ENCODE data around the gene SYNE2.

SYNE2 gene

DNA sequence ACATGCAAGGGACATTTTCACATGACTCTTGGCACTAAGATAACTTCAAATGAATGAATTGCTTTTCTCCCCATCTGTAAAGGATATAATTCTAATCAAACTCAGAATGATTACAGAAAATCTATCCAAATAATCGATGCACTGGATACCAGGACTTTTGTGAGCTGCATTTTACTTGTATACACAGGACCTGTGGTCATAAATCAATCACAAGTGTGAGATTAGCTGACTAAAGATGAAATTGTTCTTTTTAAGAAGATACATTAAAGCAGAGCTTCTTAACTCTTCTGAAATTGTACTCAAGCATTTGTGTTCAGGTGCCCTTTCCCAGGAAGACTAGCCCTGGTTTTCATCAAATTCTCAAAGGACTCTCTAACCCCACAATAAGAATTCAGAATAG, 375.1 kb downstream of the SYNE2 start:
- Histone ChIP-seq H3K9me3 (ENCODE audit: control insufficient read depth, low read length) (no peaks in the 10 kb centered on the region), H3K4me3 (ENCODE audit: low read length) (no peak overlapping the region), H3K36me3 (ENCODE audit: control insufficient read depth, insufficient read depth, low read length) (peaks cover 8% of the 10 kb centered on the region), H3K27me3 (ENCODE audit: control insufficient read depth, insufficient read depth, low read length) (no peaks in the 10 kb centered on the region), H3K4me1 (ENCODE audit: control insufficient read depth, insufficient read depth, low read length) (no peaks in the 10 kb centered on the region), H3K9ac (ENCODE audit: low read length) (no peak overlapping the region)

DNA sequence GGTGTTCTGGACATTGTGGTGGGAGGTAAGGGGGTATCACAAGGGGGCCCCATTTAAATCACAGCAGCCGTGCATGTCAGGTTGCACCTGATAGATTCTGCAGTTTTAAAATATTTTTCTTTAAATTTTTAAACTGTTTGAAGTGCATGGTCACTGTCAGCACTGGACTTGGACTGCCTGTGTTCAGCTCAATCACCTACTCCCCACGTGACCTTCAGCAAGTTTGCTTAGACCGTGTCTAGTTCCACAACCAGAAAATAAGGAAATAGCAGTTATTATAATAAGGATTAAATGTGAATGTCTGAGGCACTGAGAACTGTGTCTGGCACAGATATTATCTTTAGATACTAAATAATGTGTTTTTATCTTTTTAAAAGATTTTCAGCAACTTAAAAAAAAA, 376.7 kb downstream of the SYNE2 start:
- H3K27me3 ChIP-seq (ENCODE audit: control insufficient read depth, insufficient read depth, low read length): no peaks in the 10 kb centered on the region
- no peak overlapping the region for H3K4me3 ChIP-seq (ENCODE audit: low read length)
- no peaks in the 10 kb centered on the region for H3K9me3 ChIP-seq (ENCODE audit: control insufficient read depth, low read length)
- no peaks in the 10 kb centered on the region for H3K4me1 ChIP-seq (ENCODE audit: control insufficient read depth, insufficient read depth, low read length)
- H3K9ac ChIP-seq (ENCODE audit: low read length): no peak overlapping the region
- no peaks in the 10 kb centered on the region for H3K36me3 ChIP-seq (ENCODE audit: control insufficient read depth, insufficient read depth, low read length)

DNA sequence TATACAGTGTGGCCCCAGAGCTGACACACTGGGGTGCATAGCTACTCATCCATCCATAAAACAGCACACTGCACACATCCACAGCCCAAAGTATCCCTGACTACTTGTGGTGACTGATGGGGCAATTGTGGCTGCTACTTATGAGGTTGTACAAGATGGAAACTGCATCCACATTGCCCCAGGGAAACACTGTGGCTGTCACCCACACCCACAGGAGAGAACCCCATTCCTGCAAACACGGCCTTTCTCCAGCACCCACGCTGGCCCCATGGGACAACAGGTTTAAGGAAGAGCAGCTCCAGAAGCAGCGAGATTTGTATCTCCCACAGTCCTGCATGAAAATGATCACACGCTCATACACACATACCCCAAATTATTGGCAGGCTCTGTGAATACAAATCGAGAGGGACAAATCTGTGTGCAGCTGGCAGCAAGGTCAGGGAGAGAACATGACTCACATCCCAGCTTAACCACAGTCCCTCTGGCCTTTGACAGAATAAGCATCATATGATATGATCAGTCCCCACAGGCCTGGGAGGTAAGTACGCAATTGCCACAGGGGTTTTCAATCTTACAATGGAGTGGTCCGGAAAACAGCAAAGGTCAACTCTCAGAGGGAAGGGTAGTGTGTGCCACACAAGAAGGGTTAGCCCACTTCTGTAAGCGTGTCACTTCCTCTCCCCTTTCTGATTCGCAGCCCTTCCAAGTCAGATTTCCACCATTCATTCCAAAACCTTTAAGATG, 379.5 kb downstream of the SYNE2 start:
- no peaks in the 10 kb centered on the region for H3K9me3 ChIP-seq (ENCODE audit: control insufficient read depth, low read length)
- no peaks in the 10 kb centered on the region for H3K4me1 ChIP-seq (ENCODE audit: control insufficient read depth, insufficient read depth, low read length)
- no peaks in the 10 kb centered on the region for H3K36me3 ChIP-seq (ENCODE audit: control insufficient read depth, insufficient read depth, low read length)
- no peaks in the 10 kb centered on the region for H3K27me3 ChIP-seq (ENCODE audit: control insufficient read depth, insufficient read depth, low read length)
- H3K4me3 ChIP-seq (ENCODE audit: low read length): no peak overlapping the region
- no peak overlapping the region for H3K9ac ChIP-seq (ENCODE audit: low read length)

DNA sequence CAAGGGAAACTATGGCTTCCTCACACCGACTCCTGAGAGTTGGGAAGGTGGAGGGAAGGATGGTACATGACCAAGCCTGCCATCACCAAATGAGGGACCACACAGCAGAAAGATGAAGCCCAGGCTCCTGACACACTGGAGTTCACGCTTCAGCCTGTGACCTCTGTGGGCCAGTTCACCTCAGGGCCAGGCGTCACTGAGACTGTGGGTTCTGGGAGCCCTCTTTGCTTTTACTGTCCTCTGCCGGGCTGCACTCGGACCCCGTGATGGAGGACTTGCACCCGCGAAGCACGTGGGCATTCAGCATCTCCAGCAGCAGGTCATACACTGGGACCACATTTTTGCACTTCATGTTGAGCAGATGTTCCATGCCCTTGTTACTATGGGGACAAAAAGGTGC, 380.1 kb downstream of the SYNE2 start:
- H3K36me3 ChIP-seq (ENCODE audit: control insufficient read depth, insufficient read depth, low read length): no peaks in the 10 kb centered on the region
- no peaks in the 10 kb centered on the region for H3K9me3 ChIP-seq (ENCODE audit: control insufficient read depth, low read length)
- no peak overlapping the region for H3K9ac ChIP-seq (ENCODE audit: low read length)
- no peaks in the 10 kb centered on the region for H3K27me3 ChIP-seq (ENCODE audit: control insufficient read depth, insufficient read depth, low read length)
- H3K4me3 ChIP-seq (ENCODE audit: low read length): no peak overlapping the region
- H3K4me1 ChIP-seq (ENCODE audit: control insufficient read depth, insufficient read depth, low read length): no peaks in the 10 kb centered on the region

DNA sequence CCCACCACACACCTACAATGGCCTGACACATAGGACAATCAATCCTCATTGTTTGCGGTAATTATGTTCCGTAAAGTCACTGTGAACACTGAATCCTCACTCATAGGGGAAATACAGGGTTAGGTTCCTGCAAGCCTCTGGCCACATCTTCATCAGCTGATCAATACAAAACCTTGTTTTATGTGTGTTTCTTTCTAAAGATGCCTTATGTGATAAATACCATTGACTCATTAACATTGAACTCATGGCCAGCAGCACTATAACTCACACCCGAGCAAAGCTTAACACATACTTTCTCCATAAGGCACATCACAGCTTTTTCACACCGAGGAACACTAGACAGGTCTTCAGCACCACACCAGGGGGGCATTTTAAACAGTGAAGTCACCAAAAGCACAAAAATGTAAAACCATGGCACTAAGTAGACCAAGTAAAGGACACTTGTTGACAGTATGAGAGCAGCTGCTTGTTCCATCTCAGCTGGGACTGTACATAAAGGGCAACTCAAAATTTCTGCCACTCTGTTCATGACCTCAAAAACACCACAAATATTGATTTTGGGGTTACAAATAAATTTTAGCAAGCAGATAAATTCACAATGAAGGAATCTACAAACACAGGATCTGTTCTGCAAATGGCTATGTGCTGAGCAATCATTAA, 380.9 kb downstream of the SYNE2 start:
- Histone ChIP-seq H3K9ac (ENCODE audit: low read length) (no peak overlapping the region), H3K4me1 (ENCODE audit: control insufficient read depth, insufficient read depth, low read length) (no peaks in the 10 kb centered on the region), H3K4me3 (ENCODE audit: low read length) (no peak overlapping the region), H3K36me3 (ENCODE audit: control insufficient read depth, insufficient read depth, low read length) (no peaks in the 10 kb centered on the region), H3K27me3 (ENCODE audit: control insufficient read depth, insufficient read depth, low read length) (no peaks in the 10 kb centered on the region), H3K9me3 (ENCODE audit: control insufficient read depth, low read length) (no peaks in the 10 kb centered on the region)

DNA sequence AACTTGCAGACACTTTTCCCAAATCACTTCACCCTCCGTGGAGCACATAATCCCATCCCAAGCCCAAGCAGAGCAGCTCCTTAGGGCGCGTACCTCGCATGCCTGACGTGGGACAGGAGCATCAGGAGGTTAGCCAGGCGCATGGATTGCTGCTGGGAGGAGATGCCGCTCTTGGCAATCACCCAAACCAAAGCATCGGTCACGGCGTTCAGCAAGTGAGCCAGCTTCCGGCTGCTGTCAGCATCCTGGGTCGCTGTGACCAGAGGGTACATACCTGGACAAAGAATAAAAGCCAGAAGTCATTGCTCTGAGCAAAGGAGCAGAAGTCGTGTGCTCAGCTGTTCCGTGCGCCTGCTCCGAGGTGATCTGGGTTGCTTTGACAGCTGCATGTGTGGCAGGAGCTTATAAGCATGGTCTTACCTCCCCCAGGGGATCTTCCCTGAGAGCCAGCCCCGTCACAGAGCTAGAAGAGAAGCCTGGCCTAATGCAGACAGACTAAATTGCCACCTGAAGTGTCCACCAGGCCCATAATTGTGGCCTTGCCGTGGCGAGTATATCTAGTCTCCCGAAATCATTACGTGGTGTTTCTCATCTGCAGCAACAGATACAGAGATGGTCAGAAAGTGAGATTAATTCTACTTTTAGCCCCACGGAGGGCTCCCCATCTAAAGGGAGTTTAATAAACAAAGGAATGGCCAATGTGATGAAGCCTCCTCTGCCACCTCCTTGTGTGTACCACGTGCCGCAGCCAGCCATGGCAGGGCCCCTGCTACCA, 382.3 kb downstream of the SYNE2 start:
- H3K9me3 ChIP-seq (ENCODE audit: control insufficient read depth, low read length): no peaks in the 10 kb centered on the region
- H3K27me3 ChIP-seq (ENCODE audit: control insufficient read depth, insufficient read depth, low read length): no peaks in the 10 kb centered on the region
- no peaks in the 10 kb centered on the region for H3K36me3 ChIP-seq (ENCODE audit: control insufficient read depth, insufficient read depth, low read length)
- no peak overlapping the region for H3K4me3 ChIP-seq (ENCODE audit: low read length)
- no peak overlapping the region for H3K9ac ChIP-seq (ENCODE audit: low read length)
- no peaks in the 10 kb centered on the region for H3K4me1 ChIP-seq (ENCODE audit: control insufficient read depth, insufficient read depth, low read length)

DNA sequence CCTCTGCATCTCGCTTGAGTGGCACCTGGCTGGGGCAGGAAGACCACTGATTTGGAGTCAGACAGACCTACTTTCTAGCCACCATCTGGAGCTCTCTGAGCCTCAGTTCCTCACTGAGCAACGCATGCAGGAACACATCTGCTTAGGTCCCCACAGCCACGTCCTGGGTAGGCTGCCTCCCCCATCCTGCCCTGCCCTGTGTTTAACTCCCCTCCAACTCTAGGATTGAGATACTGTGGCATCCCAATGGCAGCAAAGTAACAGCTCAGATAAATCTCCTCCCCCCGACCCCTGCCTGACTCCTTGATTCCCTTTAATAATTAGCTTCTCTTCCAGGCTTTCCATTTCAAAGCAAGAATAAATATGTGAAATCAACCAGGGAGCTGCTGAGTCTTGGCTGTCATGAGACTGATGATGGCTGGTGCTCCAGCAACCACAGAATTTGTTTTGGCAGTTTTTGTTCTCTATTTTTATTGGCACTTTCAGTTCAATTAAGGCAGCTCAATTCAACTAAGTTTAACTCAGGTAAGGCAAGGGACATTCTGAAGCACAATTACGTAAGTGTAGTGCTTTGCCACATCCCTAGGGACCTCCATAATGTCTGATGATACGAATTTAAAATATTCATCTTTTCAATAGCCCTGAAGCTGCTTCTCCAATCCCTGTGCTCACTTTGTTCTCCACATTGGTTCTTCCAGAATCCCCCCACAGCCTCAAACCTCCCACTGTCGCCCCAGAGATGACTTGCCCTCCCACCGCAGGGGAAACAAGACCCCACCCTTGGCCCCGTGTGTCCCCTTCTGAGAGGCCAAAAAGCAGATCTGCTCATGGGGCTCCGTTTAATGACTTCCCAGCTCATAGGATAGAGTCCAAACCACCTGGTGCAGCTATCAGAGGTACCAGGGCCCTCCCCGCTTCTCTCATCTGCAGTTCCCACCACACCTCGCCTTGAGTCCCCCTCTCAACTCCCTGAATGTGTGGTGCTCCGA, 383.1 kb downstream of the SYNE2 start:
- Histone ChIP-seq H3K9me3 (ENCODE audit: control insufficient read depth, low read length) (no peaks in the 10 kb centered on the region), H3K4me1 (ENCODE audit: control insufficient read depth, insufficient read depth, low read length) (no peaks in the 10 kb centered on the region), H3K27me3 (ENCODE audit: control insufficient read depth, insufficient read depth, low read length) (no peaks in the 10 kb centered on the region), H3K4me3 (ENCODE audit: low read length) (no peak overlapping the region), H3K36me3 (ENCODE audit: control insufficient read depth, insufficient read depth, low read length) (no peaks in the 10 kb centered on the region), H3K9ac (ENCODE audit: low read length) (no peak overlapping the region)

DNA sequence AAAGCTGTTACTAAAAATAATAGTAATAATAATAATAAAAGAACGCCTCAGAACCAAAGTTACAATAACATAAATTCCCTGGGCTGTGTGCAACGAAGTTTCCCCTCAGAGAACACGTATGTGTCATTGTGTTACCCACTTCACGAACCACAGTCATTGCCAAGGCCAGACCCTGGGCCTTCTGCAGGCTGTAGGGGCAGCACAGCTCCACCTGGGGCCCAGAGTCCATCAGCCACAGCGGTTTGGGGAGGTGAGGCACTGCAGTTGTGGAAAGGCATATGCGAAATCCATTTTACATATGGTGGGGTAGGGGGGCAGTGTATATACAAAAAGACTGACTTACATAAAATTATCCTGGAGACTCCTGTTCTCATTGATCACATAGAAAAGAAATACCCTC, 385.2 kb downstream of the SYNE2 start:
- Histone ChIP-seq H3K9me3 (ENCODE audit: control insufficient read depth, low read length) (no peaks in the 10 kb centered on the region), H3K9ac (ENCODE audit: low read length) (no peak overlapping the region), H3K4me3 (ENCODE audit: low read length) (no peak overlapping the region), H3K36me3 (ENCODE audit: control insufficient read depth, insufficient read depth, low read length) (no peaks in the 10 kb centered on the region), H3K27me3 (ENCODE audit: control insufficient read depth, insufficient read depth, low read length) (no peaks in the 10 kb centered on the region), H3K4me1 (ENCODE audit: control insufficient read depth, insufficient read depth, low read length) (no peaks in the 10 kb centered on the region)

DNA sequence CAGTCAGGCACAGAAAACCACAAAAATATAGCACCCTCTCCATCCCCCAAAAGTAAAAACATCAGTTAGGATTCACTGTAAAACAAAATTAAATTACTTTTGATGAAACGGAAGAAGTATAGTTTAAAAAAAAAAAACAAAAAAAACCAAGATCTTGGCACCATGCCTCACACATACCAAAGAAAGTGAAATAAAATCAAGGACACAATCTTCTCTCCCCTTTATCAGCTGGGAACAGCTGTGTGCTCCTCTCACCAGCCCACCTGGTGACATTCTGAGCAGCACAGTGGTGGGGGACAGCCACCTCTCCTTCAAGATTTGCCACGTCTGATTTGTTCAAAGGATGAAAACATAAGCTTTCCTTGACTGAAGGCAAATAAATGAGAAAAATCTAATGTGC, 385.8 kb downstream of the SYNE2 start:
- Histone ChIP-seq H3K9me3 (ENCODE audit: control insufficient read depth, low read length) (no peaks in the 10 kb centered on the region), H3K4me3 (ENCODE audit: low read length) (no peak overlapping the region), H3K27me3 (ENCODE audit: control insufficient read depth, insufficient read depth, low read length) (no peaks in the 10 kb centered on the region), H3K36me3 (ENCODE audit: control insufficient read depth, insufficient read depth, low read length) (no peaks in the 10 kb centered on the region), H3K9ac (ENCODE audit: low read length) (no peak overlapping the region), H3K4me1 (ENCODE audit: control insufficient read depth, insufficient read depth, low read length) (no peaks in the 10 kb centered on the region)

DNA sequence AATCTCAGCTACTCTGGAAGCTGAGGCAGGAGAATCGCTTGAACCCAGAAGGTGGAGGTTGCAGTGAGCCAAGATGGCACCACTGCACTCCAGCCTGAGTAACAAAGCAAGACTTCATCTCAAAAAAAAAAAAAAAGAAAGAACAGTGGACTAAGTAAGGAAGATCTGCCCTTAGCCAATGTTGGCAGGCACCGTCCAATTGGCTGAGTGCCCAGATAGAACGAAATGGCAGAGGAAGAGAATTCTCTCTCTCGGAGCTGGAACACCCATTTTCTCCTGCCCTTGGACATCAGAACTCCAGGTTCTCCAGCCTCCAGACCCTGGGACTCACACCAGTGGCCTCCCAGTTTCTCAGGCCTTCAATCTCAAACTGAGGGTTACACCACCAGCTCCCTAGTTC, 391.5 kb downstream of the SYNE2 start:
- no peaks in the 10 kb centered on the region for H3K36me3 ChIP-seq (ENCODE audit: control insufficient read depth, insufficient read depth, low read length)
- H3K4me1 ChIP-seq (ENCODE audit: control insufficient read depth, insufficient read depth, low read length): no peaks in the 10 kb centered on the region
- H3K4me3 ChIP-seq (ENCODE audit: low read length): no peak overlapping the region
- H3K27me3 ChIP-seq (ENCODE audit: control insufficient read depth, insufficient read depth, low read length): no peaks in the 10 kb centered on the region
- no peaks in the 10 kb centered on the region for H3K9me3 ChIP-seq (ENCODE audit: control insufficient read depth, low read length)
- H3K9ac ChIP-seq (ENCODE audit: low read length): no peak overlapping the region

DNA sequence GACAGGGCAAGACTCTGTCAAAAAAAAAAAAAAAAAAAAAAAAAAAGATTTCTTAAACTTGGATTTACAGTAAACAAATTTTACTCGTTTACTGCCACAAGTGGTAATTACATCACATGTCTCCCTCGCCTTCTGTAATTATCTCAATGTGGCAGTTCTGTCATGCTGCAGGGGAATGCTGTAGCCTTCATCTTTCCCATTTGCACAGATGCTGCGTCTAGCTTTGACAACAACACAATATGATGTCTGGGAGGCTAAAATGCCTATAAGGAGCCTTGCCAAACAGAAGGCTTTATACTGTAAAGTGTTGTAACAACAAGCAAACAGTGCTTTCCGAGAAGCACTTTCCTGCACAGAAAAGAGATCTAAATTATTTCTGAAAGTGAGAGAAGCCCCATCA, 392.7 kb downstream of the SYNE2 start:
- H3K9me3 ChIP-seq (ENCODE audit: control insufficient read depth, low read length): no peaks in the 10 kb centered on the region

More for the DNA sequence above, 392.7 kb downstream of the SYNE2 start:
- Histone ChIP-seq H3K4me1 (ENCODE audit: control insufficient read depth, insufficient read depth, low read length) (no peaks in the 10 kb centered on the region), H3K36me3 (ENCODE audit: control insufficient read depth, insufficient read depth, low read length) (no peaks in the 10 kb centered on the region), H3K27me3 (ENCODE audit: control insufficient read depth, insufficient read depth, low read length) (peaks cover 3% of the 10 kb centered on the region), H3K9ac (ENCODE audit: low read length) (no peak overlapping the region), H3K4me3 (ENCODE audit: low read length) (no peak overlapping the region)
